Measurements from ENCODE around the gene IQCH. TPM values are rescaled to one million over a fixed set of nuclear protein-coding genes. Genes with fewer than 3 reads are reported as not detected.

Gene IQCH
- total RNA-seq, 1 experiment from 2014 or later = 2.1 TPM

GRCh38 chr15:67327312-67327711, 72.7 kb downstream of the IQCH start:
- Histone ChIP-seq H3K9me3 (ENCODE audit: low read length) (no peaks in the 10 kb centered on the region), H4K20me1 (ENCODE audit: low read length) (no peaks in the 10 kb centered on the region), H3K36me3 (ENCODE audit: low read depth, low read length) (no peaks in the 10 kb centered on the region), H3K9ac (ENCODE audit: low read length) (no peak overlapping the region), H3K4me2 (ENCODE audit: low read length) (no peak overlapping the region), H3K9me2 (replicated peaks; ENCODE audit: low read length) (no peaks in the 10 kb centered on the region), H3K79me2 (ENCODE audit: low read length) (no peaks in the 10 kb centered on the region), H3K4me1 (ENCODE audit: insufficient read depth, low read length) (no peaks in the 10 kb centered on the region), H3K27ac (ENCODE audit: low read length) (no peak overlapping the region), H2AFZ (ENCODE audit: low read length) (no peak overlapping the region), H3K4me3 (ENCODE audit: low read length) (no peak overlapping the region), H3F3A (ENCODE audit: low read length, unreplicated experiment) (no peaks in the 10 kb centered on the region), H3K27me3 (ENCODE audit: low read length) (no peaks in the 10 kb centered on the region)
- ChIA-PET POLR2A (ENCODE audit: unreplicated experiment) (no interaction called here), CTCF (no interaction called here)
- no TSS peak for BruUV-seq (replicated peaks)
- intact Hi-C loops (cut with micrococcal nuclease) = no loop called here
- TF ChIP-seq EZH2phosphoT487 (IDR thresholded peaks at IDR 0.05; ENCODE audit: borderline replicate concordance, low read length) (no peak), CTCF (conservative IDR thresholded peaks at IDR 0.05; ENCODE audit: low read depth, low read length) (no peak), EZH2 (IDR thresholded peaks at IDR 0.05; ENCODE audit: low read length, unreplicated experiment) (no peak)
- DNase-seq (no peak), ATAC-seq (no peak)

GRCh38 chr15:67327737-67328136, 73.2 kb downstream of the IQCH start:
- H3K9me3 ChIP-seq (ENCODE audit: low read length) = no peaks in the 10 kb centered on the region
- no peaks in the 10 kb centered on the region for H3K36me3 ChIP-seq (ENCODE audit: low read depth, low read length)
- ChIA-PET POLR2A (ENCODE audit: unreplicated experiment) (no interaction called here), CTCF (no interaction called here)
- TF ChIP-seq CTCF (conservative IDR thresholded peaks at IDR 0.05; ENCODE audit: low read depth, low read length) (no peak), EZH2 (IDR thresholded peaks at IDR 0.05; ENCODE audit: low read length, unreplicated experiment) (no peak), EZH2phosphoT487 (IDR thresholded peaks at IDR 0.05; ENCODE audit: borderline replicate concordance, low read length) (no peak)
- no peak overlapping the region for H2AFZ ChIP-seq (ENCODE audit: low read length)
- ATAC-seq (no peak), DNase-seq (no peak)
- H3K4me3 ChIP-seq (ENCODE audit: low read length) = no peak overlapping the region
- H3K4me2 ChIP-seq (ENCODE audit: low read length) = no peak overlapping the region
- no TSS peak for BruUV-seq (replicated peaks)
- no peaks in the 10 kb centered on the region for H3K27me3 ChIP-seq (ENCODE audit: low read length)
- no peaks in the 10 kb centered on the region for H4K20me1 ChIP-seq (ENCODE audit: low read length)
- intact Hi-C loops (cut with micrococcal nuclease) = no loop called here
- no peaks in the 10 kb centered on the region for H3F3A ChIP-seq (ENCODE audit: low read length, unreplicated experiment)
- no peak overlapping the region for H3K27ac ChIP-seq (ENCODE audit: low read length)
- no peak overlapping the region for H3K9ac ChIP-seq (ENCODE audit: low read length)
- H3K9me2 ChIP-seq (replicated peaks; ENCODE audit: low read length) = no peaks in the 10 kb centered on the region
- no peaks in the 10 kb centered on the region for H3K79me2 ChIP-seq (ENCODE audit: low read length)
- no peaks in the 10 kb centered on the region for H3K4me1 ChIP-seq (ENCODE audit: insufficient read depth, low read length)

- Histone ChIP-seq H3K27ac (ENCODE audit: low read length) (no peak overlapping the region), H3K4me1 (ENCODE audit: insufficient read depth, low read length) (no peaks in the 10 kb centered on the region), H4K20me1 (ENCODE audit: low read length) (no peaks in the 10 kb centered on the region), H3K4me2 (ENCODE audit: low read length) (no peak overlapping the region), H3K9ac (ENCODE audit: low read length) (no peak overlapping the region), H3K36me3 (ENCODE audit: low read depth, low read length) (no peaks in the 10 kb centered on the region), H3K9me2 (replicated peaks; ENCODE audit: low read length) (no peaks in the 10 kb centered on the region), H3K4me3 (ENCODE audit: low read length) (no peak overlapping the region), H3K27me3 (ENCODE audit: low read length) (no peaks in the 10 kb centered on the region), H3F3A (ENCODE audit: low read length, unreplicated experiment) (no peaks in the 10 kb centered on the region), H3K9me3 (ENCODE audit: low read length) (no peaks in the 10 kb centered on the region), H2AFZ (ENCODE audit: low read length) (no peak overlapping the region), H3K79me2 (ENCODE audit: low read length) (no peaks in the 10 kb centered on the region)
- POLR2A ChIA-PET (ENCODE audit: unreplicated experiment) = no interaction called here
- TF ChIP-seq EZH2 (IDR thresholded peaks at IDR 0.05; ENCODE audit: low read length, unreplicated experiment) = no peak
- TF ChIP-seq CTCF (conservative IDR thresholded peaks at IDR 0.05; ENCODE audit: low read depth, low read length) = no peak
- no peak for TF ChIP-seq EZH2phosphoT487 (IDR thresholded peaks at IDR 0.05; ENCODE audit: borderline replicate concordance, low read length)
- no TSS peak for BruUV-seq (replicated peaks)
- ATAC-seq (no peak), DNase-seq (no peak)
- CTCF ChIA-PET = no interaction called here
- intact Hi-C loops (cut with micrococcal nuclease) = no loop called here
Measured at GRCh38 chr15:67329984-67330733, 75.6 kb downstream of the IQCH start.

Data from PC-3 (cell line).